HG02763 (cell line): ENCODE measurements around the gene ADARB1.
A peak's percentile ranks its signal among the peaks of the same experiment; 100 is the strongest.

Experiments
- ATAC-seq: cut with Tn5 transposase; IDR thresholded peaks from one replicate; pipeline ENCODE4 v1.9.1; 2021; ENCODE audit warnings: mild to moderate bottlenecking, moderate library complexity; ENCODE audit not compliant: unreplicated experiment

Gene ADARB1

GRCh38 chr21:45073301-45074047 lies 906 bp upstream of the ADARB1 start:
- no peak for ATAC-seq

- ATAC-seq, result peak; percentile 23
Observed at GRCh38 chr21:45074818-45075595, 627 bp downstream of the ADARB1 start.

GRCh38 chr21:45075596-45076244 lies 1.3 kb downstream of the ADARB1 start:
- no peak for ATAC-seq

- ATAC-seq, result no peak
Observed at GRCh38 chr21:45076245-45076711, 1.9 kb downstream of the ADARB1 start.

GRCh38 chr21:45078371-45078770 lies 4.0 kb downstream of the ADARB1 start:
- ATAC-seq, result no peak

GRCh38 chr21:45078877-45079281 lies 4.5 kb downstream of the ADARB1 start:
- no peak for ATAC-seq

- no peak for ATAC-seq
Observed at GRCh38 chr21:45079351-45079750, 5.0 kb downstream of the ADARB1 start.

GRCh38 chr21:45080232-45080631 lies 5.9 kb downstream of the ADARB1 start:
- no peak for ATAC-seq

GRCh38 chr21:45080639-45081414 lies 6.4 kb downstream of the ADARB1 start:
- ATAC-seq, result no peak

- no peak for ATAC-seq
Observed at GRCh38 chr21:45081636-45082035, 7.3 kb downstream of the ADARB1 start.

GRCh38 chr21:45082736-45083135 lies 8.4 kb downstream of the ADARB1 start:
- ATAC-seq, result no peak

- no peak for ATAC-seq
Observed at GRCh38 chr21:45084121-45084520, 9.7 kb downstream of the ADARB1 start.

GRCh38 chr21:45084881-45085536 lies 10.6 kb downstream of the ADARB1 start:
- no peak for ATAC-seq

- no peak for ATAC-seq
Observed at GRCh38 chr21:45085700-45086099, 11.3 kb downstream of the ADARB1 start.

GRCh38 chr21:45086337-45086958 lies 12.1 kb downstream of the ADARB1 start:
- ATAC-seq, result no peak

GRCh38 chr21:45087022-45087823 lies 12.8 kb downstream of the ADARB1 start:
- no peak for ATAC-seq

GRCh38 chr21:45088116-45088515 lies 13.7 kb downstream of the ADARB1 start:
- no peak for ATAC-seq

- ATAC-seq, result no peak
Observed at GRCh38 chr21:45088729-45089128, 14.3 kb downstream of the ADARB1 start.

- ATAC-seq, result no peak
Observed at GRCh38 chr21:45089964-45090363, 15.6 kb downstream of the ADARB1 start.
